SU-DHL-6 (cell line): ENCODE measurements around the gene C1QTNF7.

Experiments used
- H2AFZ ChIP-seq: fragments of 200-600 bp; sonication (generic); 2 replicates; pipeline ENCODE4 v1.6.1; 2014; ENCODE audit warnings: low read depth, mild to moderate bottlenecking, moderate library complexity, mixed read lengths, antibody characterized with exemption, low read length; ENCODE audit not compliant: severe bottlenecking
- H3F3A ChIP-seq: fragments of 200-600 bp; shearing (Covaris generic); 2 replicates; pipeline ENCODE4 v1.6.0; 2016; ENCODE audit warnings: antibody characterized with exemption, mild to moderate bottlenecking; ENCODE audit not compliant: insufficient read depth
- H3K27ac ChIP-seq: fragments of 200-600 bp; sonication (generic); 2 replicates; pipeline ENCODE4 v1.5.1; 2016; ENCODE audit warnings: low read depth, mild to moderate bottlenecking, low read length, moderate library complexity, mixed read lengths
- H3K27me3 ChIP-seq: fragments of 200-600 bp; sonication (generic), shearing (Covaris generic); 2 replicates; pipeline ENCODE4 v1.6.0; 2014; ENCODE audit warnings: mild to moderate bottlenecking, low read length
- H3K36me3 ChIP-seq: fragments of 200-600 bp; sonication (generic); 2 replicates; pipeline ENCODE4 v1.6.1; 2014; ENCODE audit warnings: mild to moderate bottlenecking, low read length, mixed read lengths
- H3K4me2 ChIP-seq: fragments of 300-600, 200-600 bp; shearing (Covaris generic), sonication (generic); 2 replicates; pipeline ENCODE4 v1.6.0; 2014; ENCODE audit warnings: low read length, low read depth, mild to moderate bottlenecking; ENCODE audit not compliant: poor library complexity, severe bottlenecking
- H3K4me3 ChIP-seq: fragments of 200-600 bp; sonication (generic); 2 replicates; pipeline ENCODE4 v1.5.1; 2014; ENCODE audit warnings: antibody characterized with exemption, low read length, mild to moderate bottlenecking, mixed read lengths; ENCODE audit not compliant: insufficient read depth, poor library complexity, severe bottlenecking
- H3K79me2 ChIP-seq: fragments of 200-600 bp; sonication (generic); 2 replicates; pipeline ENCODE4 v1.6.1; 2014; ENCODE audit warnings: mild to moderate bottlenecking, low read length, moderate library complexity; ENCODE audit not compliant: insufficient read depth
- H3K9ac ChIP-seq: fragments of 200-600 bp; sonication (generic); 2 replicates; pipeline ENCODE4 v1.7.0; 2014; ENCODE audit warnings: mild to moderate bottlenecking, low read length
- H3K9me2 ChIP-seq: fragments of 200-600 bp; sonication (generic); replicated peaks from 2 replicates; pipeline ENCODE4 v1.6.1; 2014; ENCODE audit warnings: low read length; ENCODE audit not compliant: insufficient read depth
- H3K9me3 ChIP-seq: fragments of 200-600 bp; sonication (generic); 2 replicates; pipeline ENCODE4 v1.6.1; 2014; ENCODE audit warnings: low read length, mixed read lengths; ENCODE audit not compliant: insufficient read depth
- H4K20me1 ChIP-seq: fragments of 200-600 bp; sonication (generic); 2 replicates; pipeline ENCODE4 v1.6.1; 2014; ENCODE audit warnings: low read depth, mild to moderate bottlenecking, antibody characterized with exemption, low read length, moderate library complexity, mixed read lengths
- CTCF ChIP-seq: fragments of 200-600 bp; sonication (generic); IDR thresholded peaks from one replicate; pipeline ENCODE4 v1.5.1; 2017; ENCODE audit warnings: antibody characterized with exemption, mild to moderate bottlenecking, low read length, moderate library complexity; ENCODE audit not compliant: insufficient read depth, poor library complexity, severe bottlenecking
- EZH2phosphoT487 ChIP-seq: fragments of 200-600 bp; sonication (generic), shearing (Covaris generic); conservative IDR thresholded peaks from 2 replicates; pipeline ENCODE4 v1.6.1; 2018; ENCODE audit warnings: mild to moderate bottlenecking, antibody characterized with exemption, low read length, moderate library complexity, mixed read lengths

The C1QTNF7 gene

GRCh38 chr4:15385928-15386327 is 41.9 kb upstream of the C1QTNF7 start:
- Histone ChIP-seq H3K9ac (no peak overlapping the region), H3K9me2 (no peaks in the 10 kb centered on the region), H3K4me2 (no peak overlapping the region), H3K27ac (no peak overlapping the region), H3K9me3 (no peaks in the 10 kb centered on the region), H4K20me1 (no peaks in the 10 kb centered on the region), H3K4me3 (no peak overlapping the region), H3K79me2 (no peaks in the 10 kb centered on the region), H3K27me3 (no peaks in the 10 kb centered on the region), H3K36me3 (no peaks in the 10 kb centered on the region), H2AFZ (no peak overlapping the region), H3F3A (no peaks in the 10 kb centered on the region)
- TF ChIP-seq EZH2phosphoT487: no peak
- no peak for TF ChIP-seq CTCF

DNA sequence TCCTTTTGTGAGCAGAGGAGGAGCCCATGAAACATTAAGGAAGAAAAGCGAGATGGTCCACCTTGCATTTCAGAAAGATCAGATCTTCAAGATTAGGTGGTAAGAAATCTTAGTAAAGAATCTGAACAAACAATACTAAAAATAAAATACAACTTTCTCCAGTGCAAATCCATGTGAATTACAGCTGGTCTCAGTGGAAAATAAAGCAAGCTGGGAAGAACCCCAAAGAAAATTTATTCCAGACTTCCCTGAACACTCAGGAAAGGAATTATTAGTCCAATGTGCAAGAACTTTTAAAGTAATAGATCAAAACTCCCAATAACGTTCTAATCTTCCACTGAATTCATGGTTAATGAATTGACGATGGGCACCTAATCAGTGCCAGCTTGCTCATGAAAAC is 37.3 kb upstream of the C1QTNF7 start:
- no peak overlapping the region for H3K4me2 ChIP-seq
- H3K36me3 ChIP-seq: no peaks in the 10 kb centered on the region
- H3K27ac ChIP-seq: no peak overlapping the region
- no peaks in the 10 kb centered on the region for H4K20me1 ChIP-seq
- no peaks in the 10 kb centered on the region for H3K9me2 ChIP-seq
- TF ChIP-seq EZH2phosphoT487 (no peak), CTCF (no peak)
- no peaks in the 10 kb centered on the region for H3K27me3 ChIP-seq
- H3K4me3 ChIP-seq: no peak overlapping the region
- no peaks in the 10 kb centered on the region for H3F3A ChIP-seq
- no peak overlapping the region for H3K9ac ChIP-seq
- no peaks in the 10 kb centered on the region for H3K9me3 ChIP-seq
- no peak overlapping the region for H2AFZ ChIP-seq
- no peaks in the 10 kb centered on the region for H3K79me2 ChIP-seq

- no peaks in the 10 kb centered on the region for H4K20me1 ChIP-seq
- no peak overlapping the region for H3K4me3 ChIP-seq
- no peak for TF ChIP-seq EZH2phosphoT487
- TF ChIP-seq CTCF: no peak
- no peak overlapping the region for H3K4me2 ChIP-seq
- H3K9ac ChIP-seq: no peak overlapping the region
- no peaks in the 10 kb centered on the region for H3K36me3 ChIP-seq
- no peak overlapping the region for H3K27ac ChIP-seq
- H3K79me2 ChIP-seq: no peaks in the 10 kb centered on the region
- no peaks in the 10 kb centered on the region for H3K27me3 ChIP-seq
- H2AFZ ChIP-seq: no peak overlapping the region
- no peaks in the 10 kb centered on the region for H3K9me2 ChIP-seq
- H3F3A ChIP-seq: no peaks in the 10 kb centered on the region
- H3K9me3 ChIP-seq: no peaks in the 10 kb centered on the region
Observed at GRCh38 chr4:15392053-15392805, 35.6 kb upstream of the C1QTNF7 start.
